ENCODE data around the gene RRH.

GRCh38 chr4:109886303-109886702 is 58.5 kb downstream of the RRH start:
- TF ChIP-seq POLR2AphosphoS5 (IDR thresholded peaks at IDR 0.05; ENCODE audit: borderline replicate concordance, low read depth, low read length): no peak
- TF ChIP-seq EZH2 (IDR thresholded peaks at IDR 0.05): no peak

Data from SK-N-MC (cell line).